CD4-positive, CD25-positive, alpha-beta regulatory T cell (primary cell): ENCODE data around the gene C19orf67. TPM values are rescaled to one million over a fixed set of nuclear protein-coding genes. Genes with fewer than 3 reads are reported as not detected.
A peak's percentile ranks its signal among the peaks of the same experiment; 100 is the strongest.

Experiments
- ATAC-seq, 2 donors: fragments of 150-1000 bp; cut with Tn5 transposase; one replicate each; pipeline ENCODE4 v1.10.0; 2021; ENCODE audit warnings: low read depth in 2 of 2, moderate number of reproducible peaks in 2 of 2, moderate library complexity in 1 of 2
- DNase-seq, 3 donors: peaks; one replicate each; pipeline versions ENCODE4 v3.0.0 to v3.0.0-alpha.2; 2012 to 2022; ENCODE audit warnings: mixed read lengths in 1 of 3
- H3K27ac ChIP-seq: one replicate; pipeline ENCODE4 v1.7.0; 2013; ENCODE audit warnings: mild to moderate bottlenecking, low read length; ENCODE audit not compliant: insufficient read depth, poor library complexity, severe bottlenecking
- H3K27me3 ChIP-seq: one replicate; pipeline ENCODE4 v1.7.0; 2013; ENCODE audit warnings: low read length; ENCODE audit not compliant: control insufficient read depth, insufficient read depth
- H3K36me3 ChIP-seq: one replicate; pipeline ENCODE4 v1.7.0; 2013; ENCODE audit warnings: mild to moderate bottlenecking, low read length, moderate library complexity; ENCODE audit not compliant: control insufficient read depth, insufficient read depth
- H3K4me1 ChIP-seq: 2 replicates; pipeline ENCODE4 v1.7.0; 2013; ENCODE audit warnings: mild to moderate bottlenecking, low read length; ENCODE audit not compliant: insufficient read depth, control insufficient read depth, poor library complexity, severe bottlenecking
- H3K4me3 ChIP-seq: one replicate; pipeline ENCODE4 v1.7.0; 2013; ENCODE audit warnings: low read depth, mild to moderate bottlenecking, low read length, moderate library complexity
- H3K9me3 ChIP-seq, 2 experiments: 1 replicate in 1 of 2; 2 replicates in 1 of 2; pipeline ENCODE4 v1.7.0; 2013; ENCODE audit warnings: low read length in 2 of 2, mild to moderate bottlenecking in 1 of 2, moderate library complexity in 1 of 2; ENCODE audit not compliant: control insufficient read depth in 2 of 2
- H3K27ac Mint-ChIP-seq, 3 donors: one replicate each; pipeline ENCODE4 v1.8.0; 2020 to 2022; ENCODE audit warnings: mild to moderate bottlenecking in 3 of 3, mixed read lengths in 3 of 3, moderate library complexity in 2 of 3
- H3K27me3 Mint-ChIP-seq: one replicate; pipeline ENCODE4 v1.8.0; 2022; ENCODE audit warnings: mild to moderate bottlenecking, mixed read lengths
- H3K36me3 Mint-ChIP-seq: one replicate; pipeline ENCODE4 v1.8.0; 2020; ENCODE audit warnings: mixed read lengths
- H3K4me1 Mint-ChIP-seq, 4 donors: one replicate each; pipeline ENCODE4 v1.8.0; 2020 to 2022; ENCODE audit warnings: mixed read lengths in 4 of 4, mild to moderate bottlenecking in 1 of 4
- H3K4me3 Mint-ChIP-seq, 4 donors: one replicate each; pipeline ENCODE4 v1.8.0; 2020 to 2022; ENCODE audit warnings: mild to moderate bottlenecking in 4 of 4, mixed read lengths in 4 of 4, moderate library complexity in 3 of 4
- H3K9me3 Mint-ChIP-seq, 7 donors: one replicate each; pipeline ENCODE4 v1.8.0; 2020 to 2022; ENCODE audit warnings: mixed read lengths in 7 of 7, mild to moderate bottlenecking in 3 of 7, moderate library complexity in 2 of 7
- polyA plus RNA-seq, 4 donors: library from polyadenylated mRNA; unstranded; fragments of 300-500 nt; fragmentation: Illumina TruSeq; gene quantifications; one replicate each; pipeline ENCODE4 v1.2.3, GENCODE V29; 2021
- total RNA-seq: library from RNA; stranded (reverse); gene quantifications from one replicate; pipeline ENCODE4 v1.2.3, GENCODE V29; 2022

The C19orf67 gene
- total and polyA plus RNA-seq, 5 donors from 2014 or later = not detected

GRCh38 chr19:14119146-14119545 is 33.6 kb upstream of the C19orf67 start:
- Histone ChIP-seq H3K9me3 (no peaks in the 10 kb centered on the region), H3K36me3 (no peaks in the 10 kb centered on the region), H3K27me3 (no peaks in the 10 kb centered on the region), H3K27ac (peak overlapping the region; percentile 70), H3K4me3 (no peak overlapping the region), H3K4me1 (peaks cover 36% of the 10 kb centered on the region)
- H3K4me3 Mint-ChIP-seq = peak overlapping the region; percentile 89 to 92 (median 92)
- H3K36me3 Mint-ChIP-seq = peaks cover 3% of the 10 kb centered on the region
- no peaks in the 10 kb centered on the region for H3K27me3 Mint-ChIP-seq
- H3K27ac Mint-ChIP-seq = peak overlapping the region; percentile 63 to 97 (median 91)
- H3K4me1 Mint-ChIP-seq = peaks cover 0 to 38% (median 28%) of the 10 kb centered on the region in 4 donors
- DNase-seq = no peak
- no peak for ATAC-seq
- H3K9me3 Mint-ChIP-seq = peaks cover 0 to 2% (median 0%) of the 10 kb centered on the region in 7 donors

- no peaks in the 10 kb centered on the region for H3K27me3 Mint-ChIP-seq
- no peaks in the 10 kb centered on the region for H3K9me3 ChIP-seq
- ATAC-seq = no peak
These were observed 32.8 kb upstream of the C19orf67 start for GRCh38 chr19:14118165-14119051.

GRCh38 chr19:14117668-14118164 is 32.1 kb upstream of the C19orf67 start, which contains the start of gene PRKACA:
Gene PRKACA (minus strand): TSS chr19:14117762. CDS start chr19:14117547, 215 bp downstream.
- DNase-seq (peak; percentile 98 to 99 (median 98)), ATAC-seq (peak; percentile 96 to 98)
- H3K4me3 ChIP-seq = peak within 1 kb of the TSS; percentile 53
- no peaks in the 10 kb centered on the region for H3K9me3 ChIP-seq
- Mint-ChIP-seq H3K4me1 (peaks cover 0 to 47% (median 31%) of the 10 kb centered on the region in 4 donors), H3K9me3 (peaks cover 0 to 2% (median 0%) of the 10 kb centered on the region in 7 donors), H3K27me3 (no peaks in the 10 kb centered on the region), H3K4me3 (peak within 1 kb of the TSS; percentile 95 to 98 (median 98)), H3K27ac (peak within 1 kb of the TSS; percentile 88 to 97 (median 91)), H3K36me3 (no peaks in the 10 kb centered on the region)
- H3K36me3 ChIP-seq = no peaks in the 10 kb centered on the region
- H3K27me3 ChIP-seq = no peaks in the 10 kb centered on the region
- peak within 1 kb of the TSS; percentile 70 for H3K27ac ChIP-seq
- H3K4me1 ChIP-seq = peaks cover 41% of the 10 kb centered on the region

More at GRCh38 chr19:14118165-14119051, 32.8 kb upstream of the C19orf67 start:
- Histone ChIP-seq H3K4me1 (peaks cover 36% of the 10 kb centered on the region), H3K36me3 (no peaks in the 10 kb centered on the region), H3K27me3 (no peaks in the 10 kb centered on the region), H3K4me3 (peak overlapping the region; percentile 43), H3K27ac (peak overlapping the region; percentile 70)
- H3K36me3 Mint-ChIP-seq = peaks cover 3% of the 10 kb centered on the region
- peak; percentile 22 to 35 (median 23) for DNase-seq
- H3K4me3 Mint-ChIP-seq = peak overlapping the region; percentile 89 to 92 (median 92)
- peaks cover 0 to 45% (median 28%) of the 10 kb centered on the region in 4 donors for H3K4me1 Mint-ChIP-seq
- H3K9me3 Mint-ChIP-seq = peaks cover 0 to 2% (median 0%) of the 10 kb centered on the region in 7 donors
- peak overlapping the region; percentile 88 to 97 (median 91) for H3K27ac Mint-ChIP-seq

- no peak for ATAC-seq
- peaks cover 0 to 2% (median 0%) of the 10 kb centered on the region in 7 donors for H3K9me3 Mint-ChIP-seq
These were observed 31.5 kb upstream of the C19orf67 start for GRCh38 chr19:14116918-14117578.

GRCh38 chr19:14116525-14116917 is 30.9 kb upstream of the C19orf67 start:
- DNase-seq (no peak), ATAC-seq (no peak)
- H3K4me1 Mint-ChIP-seq = peaks cover 0 to 59% (median 34%) of the 10 kb centered on the region in 4 donors
- H3K27me3 ChIP-seq = no peaks in the 10 kb centered on the region
- H3K4me1 ChIP-seq = peaks cover 52% of the 10 kb centered on the region
- no peaks in the 10 kb centered on the region for H3K36me3 Mint-ChIP-seq
- H3K27me3 Mint-ChIP-seq = no peaks in the 10 kb centered on the region
- no peaks in the 10 kb centered on the region for H3K9me3 ChIP-seq
- H3K27ac ChIP-seq = no peak overlapping the region
- peaks cover 0 to 2% (median 0%) of the 10 kb centered on the region in 7 donors for H3K9me3 Mint-ChIP-seq
- peak overlapping the region; percentile 90 to 97 (median 94) for H3K4me3 Mint-ChIP-seq
- no peaks in the 10 kb centered on the region for H3K36me3 ChIP-seq
- H3K4me3 ChIP-seq = peak overlapping the region; percentile 53
- peak overlapping the region in 2 of 3 donors; percentile 82 to 84 for H3K27ac Mint-ChIP-seq

More at GRCh38 chr19:14116918-14117578, 31.5 kb upstream of the C19orf67 start:
- peak overlapping the region; percentile 53 for H3K4me3 ChIP-seq
- no peak overlapping the region for H3K27ac ChIP-seq
- Mint-ChIP-seq H3K27me3 (no peaks in the 10 kb centered on the region), H3K27ac (peak overlapping the region in 2 of 3 donors; percentile 82 to 84), H3K36me3 (no peaks in the 10 kb centered on the region), H3K4me3 (peak overlapping the region; percentile 90 to 97 (median 94)), H3K4me1 (peaks cover 0 to 54% (median 32%) of the 10 kb centered on the region in 4 donors)
- H3K4me1 ChIP-seq = peaks cover 47% of the 10 kb centered on the region
- H3K9me3 ChIP-seq = no peaks in the 10 kb centered on the region
- no peaks in the 10 kb centered on the region for H3K36me3 ChIP-seq
- no peaks in the 10 kb centered on the region for H3K27me3 ChIP-seq
- DNase-seq = peak in 1 of 3 donors; percentile 9

GRCh38 chr19:14115756-14116155 is 30.2 kb upstream of the C19orf67 start:
- H3K4me1 Mint-ChIP-seq = peaks cover 0 to 66% (median 36%) of the 10 kb centered on the region in 4 donors
- no peak overlapping the region for H3K27ac Mint-ChIP-seq
- Histone ChIP-seq H3K4me3 (no peak overlapping the region), H3K4me1 (peaks cover 52% of the 10 kb centered on the region), H3K27me3 (no peaks in the 10 kb centered on the region), H3K27ac (no peak overlapping the region), H3K36me3 (no peaks in the 10 kb centered on the region), H3K9me3 (no peaks in the 10 kb centered on the region)
- peak overlapping the region; percentile 90 to 97 (median 94) for H3K4me3 Mint-ChIP-seq
- DNase-seq (no peak), ATAC-seq (no peak)
- peaks cover 0 to 2% (median 0%) of the 10 kb centered on the region in 7 donors for H3K9me3 Mint-ChIP-seq
- H3K27me3 Mint-ChIP-seq = no peaks in the 10 kb centered on the region
- H3K36me3 Mint-ChIP-seq = no peaks in the 10 kb centered on the region

GRCh38 chr19:14114854-14115253 is 29.3 kb upstream of the C19orf67 start:
- Mint-ChIP-seq H3K27ac (peak overlapping the region in 1 of 3 donors; percentile 36), H3K4me1 (peaks cover 0 to 69% (median 39%) of the 10 kb centered on the region in 4 donors), H3K4me3 (peak overlapping the region; percentile 44 to 63 (median 51)), H3K9me3 (peaks cover 0 to 2% (median 0%) of the 10 kb centered on the region in 7 donors), H3K27me3 (no peaks in the 10 kb centered on the region), H3K36me3 (no peaks in the 10 kb centered on the region)
- no peaks in the 10 kb centered on the region for H3K36me3 ChIP-seq
- no peak overlapping the region for H3K4me3 ChIP-seq
- DNase-seq (peak; percentile 29 to 53 (median 46)), ATAC-seq (no peak)
- no peaks in the 10 kb centered on the region for H3K27me3 ChIP-seq
- H3K27ac ChIP-seq = no peak overlapping the region
- H3K4me1 ChIP-seq = peaks cover 52% of the 10 kb centered on the region
- H3K9me3 ChIP-seq = no peaks in the 10 kb centered on the region
